ENCODE data around the gene SLC17A5.

GRCh38 chr6:73696966-73697655 lies 43.3 kb upstream of the SLC17A5 start:
- TF ChIP-seq CTCF (IDR thresholded peaks at IDR 0.05) (no peak), EZH2 (IDR thresholded peaks at IDR 0.05; ENCODE audit: borderline replicate concordance, insufficient read depth, low read depth, low read length, poor library complexity, severe bottlenecking) (no peak)
